Erythroblast (primary cell): ENCODE data around the gene MED10.

Experiments used
- GATA1 ChIP-seq: IDR thresholded peaks from 2 replicates; pipeline ENCODE4 v1.6.1; 2011; ENCODE audit warnings: low read depth, mild to moderate bottlenecking, control low read depth, low read length, moderate library complexity
- POLR2A ChIP-seq: IDR thresholded peaks from 2 replicates; pipeline ENCODE4 v1.6.1; 2011; ENCODE audit warnings: mild to moderate bottlenecking, low read length

DNA sequence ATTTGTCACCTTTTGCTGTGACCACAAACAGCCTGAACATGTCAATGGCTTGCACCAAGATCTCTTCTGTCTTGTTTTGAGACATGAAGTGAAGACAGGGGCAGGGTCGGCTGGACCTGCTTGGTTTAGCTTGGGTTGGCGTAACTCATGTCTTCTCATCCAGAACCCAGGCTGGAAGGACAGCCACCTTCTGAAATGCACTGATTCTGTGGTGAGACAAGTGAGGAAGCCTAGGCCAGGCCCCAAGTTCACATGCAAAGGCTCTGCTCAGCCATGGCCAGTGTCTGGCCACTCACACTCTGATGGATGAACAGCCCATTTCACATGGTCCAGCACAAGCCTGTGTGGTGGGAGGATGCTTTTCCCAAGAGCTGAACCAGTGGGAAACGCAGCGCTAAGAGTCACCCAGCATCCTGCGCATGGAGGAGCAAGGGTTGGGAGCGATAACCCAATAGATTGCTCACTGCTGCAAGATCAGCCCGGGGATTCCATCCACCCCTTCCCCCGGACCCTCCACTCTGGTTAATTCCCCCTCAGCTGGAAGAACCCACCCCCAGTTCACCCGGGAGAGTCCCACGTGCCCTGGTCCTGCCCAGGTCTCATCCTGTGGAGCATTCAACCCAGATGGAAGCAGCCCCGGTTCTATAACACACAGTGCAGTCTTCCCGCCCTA lies 16.2 kb upstream of the MED10 start:
- no peak for TF ChIP-seq POLR2A
- no peak for TF ChIP-seq GATA1
